NCI-H82 treated with DMSO at 0.1 percent for 48 hours (cell line): ENCODE results near the gene ZNF225.
"Not testable (repeated sequence)": the region's sequence is repeated elsewhere in the genome, so short reads cannot be mapped to it uniquely, and the experiment has no call there.

Experiments used
- DNase-seq: peaks from one replicate; lab custom pipeline; 2025; ENCODE audit not compliant: unreplicated experiment; lab: John Stamatoyannopoulos, UW

The ZNF225 gene

GRCh38 chr19:44113138-44113783 lies at the start of gene ZNF225:
ZNF225 (plus strand) TSS chr19:44113399; CDS start chr19:44115828, 2,429 bp downstream.
- peak; percentile 96 for DNase-seq

- no peak for DNase-seq
These were observed 46.9 kb upstream of the ZNF225 start for GRCh38 chr19:44066305-44066704.

- DNase-seq: no peak
These were observed 43.8 kb upstream of the ZNF225 start for GRCh38 chr19:44069415-44069814.

DNA sequence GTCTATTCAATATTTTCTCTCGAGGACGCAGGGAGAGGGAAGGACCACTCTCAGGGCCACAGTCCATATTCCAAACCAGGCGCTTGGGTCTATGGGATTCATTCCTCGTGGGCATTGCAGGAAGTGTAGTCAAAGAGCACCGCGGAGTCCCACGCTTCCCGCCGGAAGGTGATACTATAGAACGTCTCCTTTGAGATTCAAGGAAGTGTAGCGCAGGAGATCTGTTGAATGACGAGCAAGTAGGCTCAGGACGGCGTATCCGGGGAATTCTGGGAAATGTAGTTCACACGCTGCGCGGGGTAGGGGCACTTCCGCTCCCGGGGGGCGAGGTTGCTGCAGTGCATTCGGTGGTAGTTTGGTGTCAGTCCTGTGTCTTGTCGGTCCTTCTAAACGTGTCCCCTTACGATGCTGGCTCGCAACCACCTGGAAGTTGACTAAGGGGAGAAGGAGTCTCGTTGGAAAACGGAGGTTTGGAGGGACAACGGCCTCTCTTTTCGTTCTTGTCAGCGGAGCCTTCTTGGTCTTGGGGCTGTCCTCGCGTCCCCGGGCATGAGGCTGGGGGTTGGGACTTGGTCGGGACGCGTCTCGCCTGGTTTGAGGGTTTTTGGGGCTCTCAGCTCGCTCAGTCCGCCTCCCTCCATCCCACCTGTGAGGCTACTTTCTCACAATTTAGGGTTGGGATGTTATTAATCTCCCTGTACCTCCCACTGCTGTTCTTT lies 41.2 kb upstream of the ZNF225 start, which contains the start of gene ZNF284:
TSS of gene ZNF284 (plus strand) at position 336 of the 719 bp plus-strand sequence. CDS start 4,231 bp downstream, outside the sequence.
- peak; percentile 90 for DNase-seq

GRCh38 chr19:44072543-44073401 lies 40.4 kb upstream of the ZNF225 start:
- DNase-seq: no peak

GRCh38 chr19:44076325-44076724 lies 36.9 kb upstream of the ZNF225 start:
- no peak for DNase-seq

GRCh38 chr19:44092108-44092507 lies 21.1 kb upstream of the ZNF225 start:
- no peak for DNase-seq

- DNase-seq: peak; percentile 89
These were observed 19.1 kb upstream of the ZNF225 start, which contains the start of gene ZNF224 for GRCh38 chr19:44093931-44094765. ZNF224 (plus strand) TSS chr19:44094361; CDS start chr19:44097874, 3,513 bp downstream.

DNA sequence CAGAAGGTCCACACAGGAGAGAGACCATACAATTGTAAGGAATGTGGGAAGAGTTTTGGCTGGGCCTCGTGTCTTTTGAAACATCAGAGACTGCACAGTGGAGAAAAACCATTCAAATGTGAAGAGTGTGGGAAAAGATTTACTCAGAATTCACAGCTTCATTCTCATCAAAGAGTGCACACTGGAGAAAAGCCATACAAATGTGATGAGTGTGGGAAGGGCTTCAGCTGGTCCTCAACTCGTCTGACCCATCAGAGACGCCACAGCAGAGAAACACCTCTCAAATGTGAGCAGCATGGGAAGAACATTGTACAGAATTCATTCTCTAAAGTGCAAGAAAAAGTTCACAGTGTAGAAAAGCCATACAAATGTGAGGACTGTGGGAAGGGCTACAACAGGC lies 5.4 kb upstream of the ZNF225 start:
- DNase-seq: no peak

- DNase-seq: no peak
These were observed 3.7 kb upstream of the ZNF225 start for GRCh38 chr19:44109458-44109857.

- DNase-seq: peak; percentile 78
These were observed 1.2 kb upstream of the ZNF225 start for GRCh38 chr19:44111910-44112463.

GRCh38 chr19:44112802-44113137 lies 429 bp upstream of the ZNF225 start:
- no peak for DNase-seq

DNA sequence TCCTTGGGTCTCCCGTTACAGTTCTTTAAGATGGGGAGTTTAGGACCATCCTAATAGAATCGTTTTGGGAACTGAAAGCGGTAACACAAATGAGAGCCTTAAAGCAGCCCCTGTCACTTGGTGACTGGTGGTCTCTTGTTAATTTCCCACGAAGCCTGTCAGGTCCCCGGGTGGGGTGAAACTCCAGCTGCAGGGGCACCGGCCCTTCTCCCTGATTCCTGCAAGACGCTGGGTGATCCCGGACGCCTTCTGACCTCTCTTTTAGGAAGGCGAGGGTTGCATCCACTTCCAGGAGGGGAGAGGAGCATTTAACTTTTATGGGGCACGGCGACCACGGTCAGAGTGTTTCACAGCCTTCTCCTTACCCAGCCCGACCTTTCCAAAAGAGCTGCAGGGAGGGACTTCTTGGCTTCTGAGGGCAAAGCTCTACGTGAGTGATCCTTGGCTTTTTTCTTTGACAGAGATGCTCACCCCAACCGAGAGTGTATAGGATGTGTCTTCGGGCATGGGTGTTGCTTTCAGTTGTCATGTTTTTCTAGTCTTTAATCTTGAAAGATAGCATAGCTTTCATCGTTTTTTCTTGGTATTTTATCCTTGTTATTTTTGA lies 688 bp downstream of the ZNF225 start:
- DNase-seq: no peak

GRCh38 chr19:44121162-44121561 lies 8.0 kb downstream of the ZNF225 start:
- not testable (repeated sequence) for DNase-seq

DNA sequence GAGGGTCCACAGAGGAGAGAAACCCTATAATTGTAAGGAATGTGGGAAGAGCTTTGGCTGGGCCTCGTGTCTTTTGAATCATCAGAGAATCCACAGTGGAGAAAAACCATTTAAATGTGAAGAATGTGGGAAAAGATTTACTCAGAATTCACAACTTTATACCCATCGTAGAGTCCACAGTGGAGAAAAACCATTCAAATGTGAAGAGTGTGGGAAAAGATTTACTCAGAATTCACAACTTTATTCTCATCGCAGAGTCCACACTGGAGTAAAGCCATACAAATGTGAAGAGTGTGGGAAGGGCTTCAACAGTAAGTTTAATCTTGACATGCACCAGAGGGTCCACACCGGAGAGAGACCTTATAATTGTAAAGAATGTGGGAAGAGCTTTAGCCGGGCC lies 18.8 kb downstream of the ZNF225 start:
- no peak for DNase-seq

DNA sequence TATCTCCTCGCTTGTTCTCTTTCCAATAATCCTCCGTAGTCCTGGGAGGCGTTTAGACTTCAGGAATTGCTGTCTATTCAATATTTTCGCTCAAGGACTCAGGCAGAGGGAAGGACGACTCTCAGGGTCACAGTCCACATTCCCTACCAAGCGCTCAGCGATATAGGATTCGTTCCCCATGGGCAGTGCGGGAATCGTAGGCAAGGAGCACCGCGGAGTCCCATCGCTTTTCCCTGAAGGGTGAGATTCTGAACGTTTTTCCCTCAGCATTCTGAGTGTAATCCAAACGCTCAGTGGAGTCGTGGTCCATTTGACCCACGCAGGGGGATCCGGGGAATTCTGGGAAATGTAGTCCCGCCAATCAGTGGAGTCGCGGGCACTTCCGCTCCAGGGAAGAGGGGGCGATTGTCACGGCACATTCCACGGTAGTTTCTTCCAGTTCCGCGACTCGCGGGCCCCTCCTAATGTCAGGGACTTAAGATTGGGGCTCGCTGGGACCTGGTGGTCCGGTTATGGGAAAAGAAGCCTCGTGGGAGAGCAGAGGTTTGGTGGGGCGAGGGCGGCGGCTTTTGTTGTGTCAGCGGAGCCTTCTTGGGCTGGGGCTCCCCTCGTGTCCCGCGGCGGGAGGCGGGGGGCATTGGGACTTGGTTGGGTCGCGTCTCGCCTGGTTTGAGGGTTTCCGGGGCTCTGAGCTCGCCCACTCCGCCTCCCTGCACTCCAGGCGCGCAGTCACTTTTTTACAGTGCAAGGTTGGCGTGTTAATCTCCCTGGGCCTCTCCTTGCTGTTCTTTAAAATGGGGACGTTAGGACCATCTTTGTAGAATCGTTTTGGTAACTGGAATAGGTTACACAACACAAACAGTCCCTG lies 28.2 kb downstream of the ZNF225 start, which contains the start of gene ZNF234:
TSS of gene ZNF234 (plus strand) at position 364 of the 868 bp plus-strand sequence. CDS start 3,079 bp downstream, outside the sequence.
- DNase-seq: peak; percentile 31

DNA sequence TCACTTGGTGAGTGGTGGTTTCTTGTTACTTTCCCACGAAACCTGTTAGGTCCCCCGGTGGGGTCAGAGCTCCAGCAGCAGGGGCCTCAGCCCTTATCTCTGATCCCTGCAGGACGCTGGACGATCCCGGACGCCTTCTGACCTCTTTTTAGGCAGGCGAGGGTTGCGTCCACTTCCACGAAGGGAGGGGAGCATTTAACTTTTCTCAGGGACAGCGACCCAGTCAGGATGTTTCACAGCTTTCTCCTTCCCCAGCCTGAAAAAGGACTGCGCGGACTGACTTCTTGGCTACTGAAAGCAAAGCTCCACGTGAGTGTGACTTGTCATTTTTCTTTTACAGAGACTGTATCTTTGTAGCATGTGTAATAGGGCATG lies 28.8 kb downstream of the ZNF225 start:
- DNase-seq: no peak

- DNase-seq: no peak
These were observed 36.6 kb downstream of the ZNF225 start for GRCh38 chr19:44149776-44150175.

DNA sequence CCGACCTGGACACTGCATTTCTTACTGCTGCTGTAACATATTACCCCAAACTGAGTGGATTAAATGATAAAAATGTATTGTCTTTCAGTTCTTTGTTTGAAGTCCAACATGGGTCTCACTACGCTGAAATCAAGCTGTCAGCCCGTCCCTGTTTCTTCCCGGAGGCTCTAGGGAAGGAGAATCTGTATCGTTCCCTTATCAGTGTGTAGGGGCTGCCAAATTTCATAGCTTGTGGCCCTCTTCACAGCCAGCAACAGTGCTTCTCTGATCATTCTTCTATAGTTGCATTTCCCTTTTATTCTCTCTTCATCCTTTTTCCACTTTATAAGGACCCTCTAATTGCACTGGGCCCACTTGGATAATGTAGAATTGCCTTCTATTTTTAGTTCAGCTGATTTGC lies 38.3 kb downstream of the ZNF225 start:
- no peak for DNase-seq
